Retinal pigment epithelial cell (primary cell): ENCODE data around the gene ZNF70.

Experiments
- DNase-seq: peaks from one replicate; pipeline ENCODE4 v3.0.0-alpha.2; 2010; ENCODE audit warnings: low read depth
- H3K4me3 ChIP-seq: 2 replicates; pipeline ENCODE4 v1.5.1; 2011; ENCODE audit warnings: mild to moderate bottlenecking, low read length, control low read depth, moderate library complexity
- TF ChIP-seq, protein P1 (sequence below): conservative IDR thresholded peaks from 2 replicates; pipeline ENCODE4 v1.5.1; 2011; ENCODE audit warnings: low read depth, low read length, control low read depth, inconsistent platforms

ZNF70 gene

DNA sequence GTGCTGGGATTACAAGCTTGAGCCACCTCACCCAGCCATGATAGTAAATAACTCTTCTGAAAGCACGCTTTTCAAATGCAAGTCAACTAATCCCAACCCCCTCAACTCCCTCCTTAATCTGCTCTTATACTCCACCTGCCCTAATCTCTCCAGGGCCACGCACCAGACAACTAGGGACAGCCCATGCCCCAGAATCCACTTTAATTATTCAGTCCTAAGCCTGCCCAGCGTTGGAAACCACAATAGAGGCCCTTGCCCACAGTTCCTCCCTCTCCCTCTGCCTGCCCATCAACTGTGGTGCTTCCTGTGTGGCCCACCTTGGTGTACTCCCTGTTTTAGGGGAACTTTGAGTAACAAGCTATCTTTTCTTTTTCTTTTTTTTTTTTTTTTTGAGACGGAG, 6.0 kb upstream of the ZNF70 start:
- no peak overlapping the region for H3K4me3 ChIP-seq
- TF ChIP-seq, protein P1, sequence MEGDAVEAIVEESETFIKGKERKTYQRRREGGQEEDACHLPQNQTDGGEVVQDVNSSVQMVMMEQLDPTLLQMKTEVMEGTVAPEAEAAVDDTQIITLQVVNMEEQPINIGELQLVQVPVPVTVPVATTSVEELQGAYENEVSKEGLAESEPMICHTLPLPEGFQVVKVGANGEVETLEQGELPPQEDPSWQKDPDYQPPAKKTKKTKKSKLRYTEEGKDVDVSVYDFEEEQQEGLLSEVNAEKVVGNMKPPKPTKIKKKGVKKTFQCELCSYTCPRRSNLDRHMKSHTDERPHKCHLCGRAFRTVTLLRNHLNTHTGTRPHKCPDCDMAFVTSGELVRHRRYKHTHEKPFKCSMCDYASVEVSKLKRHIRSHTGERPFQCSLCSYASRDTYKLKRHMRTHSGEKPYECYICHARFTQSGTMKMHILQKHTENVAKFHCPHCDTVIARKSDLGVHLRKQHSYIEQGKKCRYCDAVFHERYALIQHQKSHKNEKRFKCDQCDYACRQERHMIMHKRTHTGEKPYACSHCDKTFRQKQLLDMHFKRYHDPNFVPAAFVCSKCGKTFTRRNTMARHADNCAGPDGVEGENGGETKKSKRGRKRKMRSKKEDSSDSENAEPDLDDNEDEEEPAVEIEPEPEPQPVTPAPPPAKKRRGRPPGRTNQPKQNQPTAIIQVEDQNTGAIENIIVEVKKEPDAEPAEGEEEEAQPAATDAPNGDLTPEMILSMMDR, result no peak
- DNase-seq, result no peak

GRCh38 chr22:23755711-23756110, 4.8 kb upstream of the ZNF70 start:
- no peak for DNase-seq
- H3K4me3 ChIP-seq, result no peak overlapping the region
- TF ChIP-seq, protein P1, result no peak

DNA sequence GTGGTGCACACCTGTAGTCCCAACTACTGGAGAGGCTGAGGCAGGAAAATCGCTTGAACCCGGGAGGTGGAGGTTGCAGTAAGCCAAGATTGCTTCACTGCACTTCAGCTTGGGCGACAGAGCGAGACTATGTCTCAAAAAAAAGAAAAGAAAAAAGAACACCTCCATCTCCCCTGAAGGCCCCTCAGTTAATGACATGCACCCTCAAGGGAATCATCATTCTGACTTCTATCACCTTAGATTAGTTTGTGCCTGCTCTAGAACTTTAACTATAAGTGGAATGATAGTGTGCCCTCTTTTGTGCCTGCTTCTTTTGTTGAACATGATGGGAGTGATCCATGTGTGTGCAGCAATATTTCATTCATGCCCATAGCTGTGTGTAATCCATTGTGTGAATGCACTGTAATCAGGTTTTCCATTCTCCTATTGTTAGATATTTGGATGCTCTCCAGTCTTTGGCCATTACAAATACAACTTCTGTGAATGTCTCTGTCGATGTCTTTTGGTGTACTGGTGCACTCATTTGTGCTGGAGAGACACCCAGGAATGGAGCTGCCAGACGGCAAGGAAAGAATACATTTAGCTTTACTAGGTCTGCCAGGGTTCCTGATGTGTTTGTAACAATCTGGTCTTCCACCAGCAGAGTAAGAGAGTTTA, 4.2 kb upstream of the ZNF70 start:
- no peak overlapping the region for H3K4me3 ChIP-seq
- TF ChIP-seq, protein P1, result no peak
- no peak for DNase-seq

DNA sequence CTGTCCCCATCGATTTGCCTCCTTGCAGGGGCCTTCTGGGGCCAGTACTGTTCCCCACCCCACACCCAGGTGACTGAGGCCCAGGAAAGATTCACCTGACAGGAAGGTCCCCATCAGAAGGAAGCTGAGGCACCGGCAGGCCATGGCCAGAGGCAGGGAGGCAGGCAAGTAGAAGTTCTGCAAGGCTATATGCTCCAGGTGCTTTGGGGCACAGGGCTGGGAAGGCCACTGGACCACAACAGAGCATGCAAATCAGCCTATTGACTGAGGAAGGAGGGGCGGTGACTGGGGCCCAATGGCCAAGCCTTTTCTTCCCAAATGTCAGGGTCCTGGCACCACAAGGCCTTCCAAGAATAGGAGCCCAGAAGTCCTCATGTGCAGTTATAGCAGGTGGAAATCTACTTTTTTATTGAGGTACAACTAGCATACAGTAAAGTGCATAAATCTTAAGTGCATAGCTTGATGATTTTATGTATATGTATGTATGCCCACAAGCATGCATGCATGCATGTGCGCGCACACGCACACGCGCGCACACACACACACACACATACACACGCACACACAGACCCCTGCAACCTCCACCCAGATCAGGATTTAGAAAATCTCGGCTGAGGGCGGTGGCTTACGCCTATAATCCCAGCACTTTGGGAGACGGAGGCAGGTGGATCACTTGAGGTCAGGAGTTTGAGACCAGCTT, 3.5 kb upstream of the ZNF70 start, which contains the start of gene VPREB3:
Gene VPREB3, minus strand, starts transcription at position 206 of the 700 bp plus-strand sequence. Its CDS starts 62 bp downstream, at position 144.
- TF ChIP-seq, protein P1, result no peak
- H3K4me3 ChIP-seq, result no peak within 1 kb of the TSS
- no peak for DNase-seq

DNA sequence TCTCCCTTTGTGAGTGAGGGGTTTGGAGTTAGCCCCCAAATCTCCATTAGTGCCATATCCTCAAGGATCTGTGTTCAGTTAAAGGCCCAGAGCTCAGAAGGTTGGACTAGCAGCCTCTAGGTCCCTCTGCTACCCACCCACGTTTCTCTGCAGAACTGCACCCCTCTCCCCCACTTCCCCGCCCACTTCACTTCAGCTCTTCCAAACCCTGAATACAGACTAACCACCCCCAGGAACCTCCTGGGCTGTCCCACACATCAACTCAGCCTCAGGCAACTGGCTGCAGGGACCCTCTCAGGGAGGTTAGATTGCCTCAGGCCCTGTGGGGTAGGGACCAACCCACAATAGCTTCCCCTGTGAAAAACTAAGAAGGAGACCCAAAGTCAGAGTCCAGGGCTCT, 2.5 kb upstream of the ZNF70 start:
- TF ChIP-seq, protein P1, result no peak
- no peak overlapping the region for H3K4me3 ChIP-seq
- no peak for DNase-seq

GRCh38 chr22:23752750-23753149, 1.8 kb upstream of the ZNF70 start:
- TF ChIP-seq, protein P1, result no peak
- H3K4me3 ChIP-seq, result no peak overlapping the region
- no peak for DNase-seq
